ENCODE results near the gene MDGA2.

The MDGA2 gene

GRCh38 chr14:47619392-47619791 lies 56.0 kb downstream of the MDGA2 start:
- DNase-seq, result no peak

DNA sequence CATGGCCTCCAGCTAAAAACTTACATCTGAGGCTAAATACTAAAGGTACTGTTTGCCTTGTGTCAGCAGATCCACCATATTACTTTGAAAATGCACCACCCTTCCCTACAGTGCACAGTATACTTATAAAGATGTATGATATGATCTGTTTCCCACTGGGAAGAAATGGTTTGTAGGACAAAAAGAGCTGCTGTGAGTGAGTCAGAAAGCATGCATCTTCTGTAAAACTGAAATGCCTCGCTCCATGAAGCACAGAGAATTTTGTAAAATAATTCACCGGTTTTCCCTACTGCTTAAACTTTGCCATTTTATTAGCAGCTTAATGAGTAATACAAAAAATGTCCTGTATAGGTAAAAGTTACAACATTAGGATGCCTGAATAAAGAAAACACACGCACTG lies 68.8 kb downstream of the MDGA2 start:
- DNase-seq, result no peak

DNA sequence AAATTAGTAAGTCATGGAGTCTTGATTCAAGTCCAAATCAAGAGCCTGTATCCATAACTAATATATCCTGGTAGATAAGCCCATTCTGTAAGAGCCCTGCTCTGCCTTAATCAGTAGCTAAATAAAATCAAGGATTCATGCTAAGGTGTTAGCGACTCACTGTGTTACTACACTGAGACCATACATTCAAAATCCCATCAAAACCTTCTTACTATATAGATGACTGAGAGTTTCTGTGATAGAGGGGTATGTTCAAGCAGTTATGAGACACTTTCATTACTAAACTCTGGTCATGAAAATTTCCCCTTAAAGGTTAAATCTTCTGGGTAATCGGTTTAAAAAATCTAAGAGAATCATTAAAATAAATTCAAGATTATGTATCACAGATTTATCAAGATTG lies 78.5 kb downstream of the MDGA2 start:
- DNase-seq, result no peak

DNA sequence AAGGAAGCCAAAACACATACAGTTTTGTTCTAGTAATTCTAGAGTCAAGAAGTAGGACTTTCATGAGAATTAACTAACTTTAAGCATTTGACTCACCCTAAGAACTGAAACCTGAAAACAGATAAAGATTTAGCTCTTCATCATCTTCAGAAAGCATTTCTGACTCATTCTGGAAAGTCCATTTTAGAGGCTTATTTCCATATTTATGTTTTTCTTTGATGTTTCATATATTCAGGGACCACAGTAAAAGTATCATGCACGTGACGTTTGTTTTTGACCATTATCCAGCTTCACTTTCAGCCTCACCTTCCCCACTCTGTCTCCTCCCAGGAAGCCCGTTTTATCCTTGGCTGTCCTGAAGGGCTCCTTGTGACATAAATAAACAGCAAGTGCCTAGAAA lies 79.2 kb downstream of the MDGA2 start:
- DNase-seq, result no peak

DNA sequence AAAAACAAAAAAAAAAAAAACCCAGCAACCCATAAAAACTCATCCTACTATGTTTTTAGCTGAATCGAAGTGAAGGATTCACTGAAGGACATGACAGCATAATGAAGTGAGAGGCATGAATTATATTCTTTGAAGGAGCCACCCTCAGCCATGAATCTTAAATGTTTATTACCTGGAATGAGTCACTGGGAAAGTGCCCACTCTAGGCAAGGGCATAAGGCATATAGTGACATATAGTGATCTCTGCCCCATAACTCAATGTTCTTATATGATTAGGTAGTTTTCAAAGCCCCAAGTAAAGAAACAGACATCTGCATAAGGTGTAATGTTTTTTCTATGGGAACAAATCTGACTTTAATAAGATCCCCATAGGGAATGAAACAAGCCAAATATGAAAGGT lies 79.9 kb downstream of the MDGA2 start:
- no peak for DNase-seq

- DNase-seq, result no peak
Observed at GRCh38 chr14:47590767-47591495, 84.5 kb downstream of the MDGA2 start.

- no peak for DNase-seq
Observed at GRCh38 chr14:47585447-47585846, 90.0 kb downstream of the MDGA2 start.

DNA sequence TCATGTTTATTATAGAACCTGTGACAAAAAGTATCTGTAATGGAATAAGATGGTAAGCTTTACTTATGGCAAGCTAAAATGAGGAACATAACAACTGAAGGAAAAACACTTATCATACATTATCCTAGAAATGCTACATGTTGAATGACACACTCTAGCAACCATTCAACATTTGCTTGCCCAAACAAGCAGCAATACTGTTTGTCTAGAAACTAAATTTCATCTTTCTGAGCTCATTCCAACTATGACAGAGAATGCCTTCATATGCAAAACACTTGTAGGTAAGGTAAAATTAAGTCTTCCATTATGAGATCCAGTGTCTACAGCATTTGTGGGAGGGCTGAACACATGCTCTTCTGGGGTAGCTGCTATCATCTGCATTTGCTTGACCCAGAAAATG lies 108.1 kb downstream of the MDGA2 start:
- DNase-seq, result no peak

- DNase-seq, result no peak
Observed at GRCh38 chr14:47557894-47558293, 117.5 kb downstream of the MDGA2 start.

DNA sequence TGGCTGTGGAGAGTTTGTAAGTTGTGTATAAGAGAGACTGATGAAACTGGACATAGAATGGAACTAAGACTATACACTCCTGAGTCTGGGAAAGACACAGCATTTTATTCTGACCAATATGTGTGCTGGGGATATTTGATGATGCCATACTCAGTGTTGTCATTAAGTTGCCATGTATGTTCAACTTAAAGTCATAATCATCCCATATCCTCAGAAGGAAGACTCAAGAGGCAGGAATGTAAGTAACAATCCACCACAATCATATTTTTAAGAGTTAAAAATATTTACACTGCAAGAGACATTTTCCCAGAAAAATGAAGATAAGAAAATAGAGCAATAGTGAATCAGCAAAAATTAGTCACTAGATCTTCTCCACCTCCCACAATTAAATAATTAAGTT lies 120.1 kb downstream of the MDGA2 start:
- DNase-seq, result no peak

DNA sequence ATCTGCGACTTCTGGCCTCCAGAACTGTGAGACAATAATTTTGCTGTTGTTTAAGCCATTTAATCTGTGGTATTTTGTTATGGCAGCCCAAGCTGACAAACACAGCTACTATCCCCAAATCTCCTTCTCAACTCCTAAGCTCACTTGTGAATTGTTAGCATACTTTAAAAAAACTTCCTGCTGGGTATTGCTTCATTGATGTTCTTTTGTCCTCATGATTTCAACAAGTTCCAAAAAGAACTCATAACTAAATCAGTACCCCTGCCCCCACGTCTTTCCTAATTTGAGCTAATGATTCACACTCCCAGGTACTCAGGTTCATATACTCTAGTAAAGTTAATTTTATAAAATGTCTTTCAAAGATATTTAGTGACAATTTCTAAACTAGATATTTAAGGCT lies 125.5 kb downstream of the MDGA2 start:
- DNase-seq, result no peak

GRCh38 chr14:47543459-47543858 lies 131.9 kb downstream of the MDGA2 start:
- no peak for DNase-seq

DNA sequence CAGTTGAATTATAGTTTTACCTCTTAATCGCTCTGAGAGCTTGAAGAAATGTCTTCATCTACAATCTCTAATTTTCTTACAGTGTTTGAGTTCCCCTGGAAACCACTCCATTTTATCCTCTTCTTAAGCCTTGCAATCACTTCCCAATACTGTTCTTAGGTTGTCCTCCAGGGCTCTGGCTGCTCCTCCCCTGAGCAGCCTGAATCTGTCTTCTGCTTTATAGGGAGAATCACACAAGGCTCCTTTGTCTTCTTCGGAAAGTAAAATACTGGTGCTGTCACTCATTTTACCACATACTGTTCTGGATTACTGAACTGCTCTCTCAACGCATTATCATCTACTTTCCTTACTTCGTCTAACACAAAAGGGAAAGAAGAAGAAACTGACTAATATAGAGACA lies 133.7 kb downstream of the MDGA2 start:
- DNase-seq, result no peak

DNA sequence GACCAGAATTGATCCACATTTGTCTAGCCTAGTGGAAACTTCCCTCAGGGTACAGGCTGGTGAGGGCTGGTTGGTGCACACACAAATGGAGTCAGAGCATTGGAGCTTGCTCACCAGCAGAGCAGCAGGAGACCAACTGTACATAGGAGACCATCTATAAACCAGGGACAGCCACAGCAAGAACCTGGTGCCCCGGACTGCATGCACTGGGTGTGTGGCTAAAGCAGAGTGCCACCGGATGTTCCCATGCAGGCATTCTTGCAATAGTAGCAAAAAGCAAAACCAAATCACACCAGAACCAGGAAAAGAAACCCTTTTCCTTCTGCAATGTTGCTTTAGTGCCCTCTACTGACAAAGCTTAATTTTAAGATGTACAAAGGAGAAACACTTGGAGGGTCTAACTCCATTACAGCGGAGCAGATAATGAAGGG lies 136.4 kb downstream of the MDGA2 start:
- DNase-seq, result no peak

DNA sequence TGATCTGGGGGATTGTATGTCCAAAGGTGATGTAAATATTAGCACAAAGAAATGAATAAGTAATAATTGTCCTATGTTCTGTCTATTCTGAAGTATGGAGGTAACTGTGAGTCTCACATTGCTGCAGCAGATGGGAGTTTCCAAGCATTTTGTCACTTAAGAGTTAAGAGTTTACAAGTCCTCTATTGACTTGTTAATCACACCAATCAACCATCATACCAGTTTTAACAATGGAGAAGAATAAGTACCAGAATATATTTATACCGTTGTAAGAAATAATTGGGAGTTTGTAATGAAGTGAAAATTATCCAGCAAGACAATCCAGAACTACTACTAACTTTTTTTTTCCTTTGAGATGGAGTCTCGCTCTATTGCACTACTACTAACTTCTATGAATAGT lies 139.1 kb downstream of the MDGA2 start:
- no peak for DNase-seq

- DNase-seq, result no peak
Observed at GRCh38 chr14:47526591-47527244, 148.7 kb downstream of the MDGA2 start.

DNA sequence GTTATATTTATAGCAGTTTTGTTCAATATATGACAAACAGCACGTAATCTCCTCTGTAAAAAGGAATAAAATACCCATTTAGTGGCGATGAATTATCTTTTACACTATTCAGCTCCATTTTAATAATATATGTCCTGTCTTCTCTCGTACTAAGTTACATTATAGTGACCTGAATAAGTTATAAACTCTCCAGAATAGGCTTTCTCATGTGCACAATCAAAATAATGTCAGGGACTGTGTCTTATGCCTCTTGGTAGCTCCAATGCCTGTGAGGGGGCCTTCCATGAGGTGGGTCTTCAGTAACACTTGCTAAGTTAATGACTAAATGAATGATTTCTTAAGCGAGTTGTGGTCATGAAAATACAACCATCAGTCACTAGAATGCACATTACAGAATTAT lies 150.9 kb downstream of the MDGA2 start:
- DNase-seq, result no peak

DNA sequence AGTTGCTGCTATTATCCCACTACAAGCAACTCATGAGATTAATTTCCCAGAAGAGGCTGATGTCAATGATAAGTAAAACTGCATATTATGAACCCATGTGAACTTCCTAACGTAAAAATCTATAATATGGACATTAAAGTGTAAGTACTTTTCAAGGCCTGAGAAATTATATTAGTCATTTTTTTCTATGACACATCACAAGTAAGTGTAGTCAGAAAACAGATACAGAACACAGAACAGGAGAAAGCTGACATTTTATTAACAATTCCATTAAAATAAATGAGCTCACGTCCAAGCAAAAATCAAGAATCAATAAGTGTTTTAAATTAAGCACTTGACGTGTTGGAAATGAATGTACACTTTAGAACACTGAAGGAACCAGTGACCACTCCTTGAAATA lies 155.0 kb downstream of the MDGA2 start:
- no peak for DNase-seq

DNA sequence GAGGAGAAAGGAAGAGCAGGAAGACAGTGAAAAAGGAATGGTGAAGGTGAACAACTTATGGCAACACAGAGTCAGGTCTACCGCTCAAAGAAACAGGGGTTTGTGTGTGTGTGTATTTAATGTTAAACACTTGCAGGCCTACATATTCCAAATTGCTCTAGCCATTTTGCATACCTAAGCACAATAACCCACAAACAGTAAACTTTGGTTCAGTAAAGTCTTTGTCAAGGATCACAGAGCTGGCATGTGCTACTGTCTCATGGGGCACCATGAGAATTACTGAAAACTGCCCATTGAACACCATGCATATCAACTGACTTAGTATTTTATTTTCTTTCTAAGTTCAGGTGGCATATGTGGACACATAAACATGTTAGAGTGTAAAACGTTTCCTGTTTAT lies 163.6 kb downstream of the MDGA2 start:
- DNase-seq, result no peak

DNA sequence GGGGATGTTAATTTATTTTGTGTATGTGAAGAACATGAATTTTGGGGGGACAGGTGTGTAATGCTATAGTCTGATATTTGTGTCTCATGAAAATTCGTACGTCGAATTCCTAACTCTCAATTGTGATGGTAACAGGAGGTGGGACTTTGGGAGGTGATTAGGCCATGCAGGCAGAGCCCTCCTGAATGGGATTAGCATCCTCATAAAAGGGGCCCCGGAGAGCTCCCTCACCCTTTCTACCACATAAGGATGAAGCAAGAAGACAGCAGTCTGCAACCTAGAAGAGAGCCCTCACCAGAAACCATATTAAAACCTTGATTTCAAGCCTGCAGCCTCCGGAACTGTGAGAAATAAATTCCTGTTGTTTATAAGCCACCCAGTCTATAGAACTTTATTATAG lies 165.4 kb downstream of the MDGA2 start:
- DNase-seq, result no peak

DNA sequence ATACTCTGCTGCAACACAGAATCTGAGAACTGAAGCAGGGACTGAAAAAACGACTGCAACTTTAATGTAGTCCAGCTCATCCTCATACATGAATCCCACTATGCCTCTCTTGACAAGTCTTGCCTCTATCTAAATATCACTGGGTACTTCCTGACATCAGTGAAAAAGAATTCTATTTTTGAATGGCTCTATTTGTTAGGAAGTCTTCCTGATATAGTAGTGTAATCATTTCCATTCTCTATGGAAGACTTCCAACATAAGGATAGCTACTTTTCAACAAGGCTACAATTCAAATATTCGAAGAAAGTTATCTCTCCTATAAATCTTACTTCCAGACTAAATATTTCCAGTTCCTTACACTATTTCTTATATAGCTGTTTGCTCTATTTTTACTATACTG lies 167.5 kb downstream of the MDGA2 start:
- no peak for DNase-seq

DNA sequence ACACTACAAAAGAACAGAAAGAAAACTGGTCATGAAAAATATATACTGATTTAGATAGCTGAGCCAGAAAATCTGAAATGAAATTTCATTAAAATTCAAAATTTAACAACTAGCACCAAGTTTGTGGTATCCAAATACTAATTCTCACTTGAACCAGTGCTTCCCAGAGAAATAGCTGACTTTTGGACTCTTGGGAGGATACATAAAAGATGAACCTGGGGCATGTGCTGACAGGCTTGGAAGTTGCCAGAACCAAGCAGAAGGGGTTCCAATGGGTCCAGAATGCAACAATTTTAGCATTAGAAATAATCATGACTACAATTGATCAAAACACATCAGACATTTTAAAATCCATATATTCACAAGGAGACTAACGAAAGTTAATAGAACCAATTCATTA lies 175.0 kb downstream of the MDGA2 start:
- DNase-seq, result no peak

- DNase-seq, result no peak
Observed at GRCh38 chr14:47490766-47491165, 184.6 kb downstream of the MDGA2 start.

DNA sequence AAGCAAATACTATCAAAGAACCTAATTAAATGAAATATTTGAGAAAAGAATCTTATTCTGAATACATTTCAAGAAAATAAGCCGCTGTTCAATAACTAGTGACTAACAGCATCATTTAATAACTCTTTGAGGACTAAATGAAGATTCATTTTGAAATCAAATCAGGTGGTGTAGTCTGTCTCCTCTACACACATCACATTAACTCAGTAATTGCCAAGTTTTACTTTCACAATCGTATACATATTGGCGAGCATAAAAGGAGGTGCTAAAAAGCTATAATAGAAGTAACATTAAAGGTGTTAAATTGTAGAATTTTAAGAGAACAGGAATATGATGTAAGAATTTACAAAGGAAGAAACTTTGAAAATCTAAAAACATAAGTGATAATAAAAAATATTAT lies 185.1 kb downstream of the MDGA2 start:
- DNase-seq, result no peak

- DNase-seq, result no peak
Observed at GRCh38 chr14:47485421-47485820, 190.0 kb downstream of the MDGA2 start.
